ENCODE measurements around the gene IRF3. TPM values are rescaled to one million over a fixed set of nuclear protein-coding genes. Genes with fewer than 3 reads are reported as not detected.
A peak's percentile ranks its signal among the peaks of the same experiment; 100 is the strongest.

The IRF3 gene
- total and polyA plus RNA-seq, 4 experiments from 2014 or later: 64.1 to 386 (median 220) TPM

DNA sequence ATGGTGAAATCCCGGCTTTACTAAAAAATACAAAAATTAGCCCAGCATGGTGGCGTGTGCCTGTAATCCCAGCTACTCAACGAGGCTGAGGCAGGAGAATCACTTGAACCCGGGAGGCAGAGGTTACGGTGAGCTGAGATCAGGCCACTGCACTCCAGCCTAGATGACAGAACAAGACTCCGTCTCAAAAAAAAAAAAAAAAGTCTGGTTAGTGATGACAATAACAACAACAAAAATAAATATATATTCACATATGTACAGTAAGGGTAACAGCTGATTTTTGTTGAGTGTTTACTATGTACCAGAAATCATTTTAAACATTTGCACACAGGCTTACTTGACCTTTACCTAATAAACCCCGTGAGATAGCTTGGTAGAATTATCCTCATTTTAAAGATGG, 48.7 kb downstream of the IRF3 start:
- H3K36me3 ChIP-seq (ENCODE audit: insufficient read depth, low read length): peaks cover 65% of the 10 kb centered on the region
- ChIA-PET POLR2A (ENCODE audit: partially characterized antibody) (interaction anchor here (1.9 kb wide), 1 partner anchor 23 kb away, joined by 5 read pairs; no protein-coding TSS in a partner anchor), CTCF (ENCODE audit: partially characterized antibody) (no interaction called here)
- no peak overlapping the region for H3K27ac Mint-ChIP-seq
- H3K9me3 Mint-ChIP-seq: no peaks in the 10 kb centered on the region
- intact Hi-C loops (cut with micrococcal nuclease): no loop called here
- peaks cover 44 to 67% of the 10 kb centered on the region in 2 donors for H3K36me3 Mint-ChIP-seq
- no peak overlapping the region for H3K27ac ChIP-seq (ENCODE audit: low read depth, low read length)
- H3K27me3 ChIP-seq (ENCODE audit: insufficient read depth, low read length): no peaks in the 10 kb centered on the region
- H3K4me3 Mint-ChIP-seq: no peak overlapping the region
- H3K9me3 ChIP-seq (ENCODE audit: control insufficient read depth in 1 of 2, low read length in 2 of 2): no peaks in the 10 kb centered on the region
- H3K4me1 Mint-ChIP-seq: peaks cover 3 to 17% (median 11%) of the 10 kb centered on the region in 4 donors
- no peak for DNase-seq
- no peak overlapping the region for H3K4me3 ChIP-seq (ENCODE audit: low read length in 2 of 2)
- peaks cover 5% of the 10 kb centered on the region for H3K4me1 ChIP-seq (ENCODE audit: insufficient read depth, low read length)
- H3K27me3 Mint-ChIP-seq: no peaks in the 10 kb centered on the region

DNA sequence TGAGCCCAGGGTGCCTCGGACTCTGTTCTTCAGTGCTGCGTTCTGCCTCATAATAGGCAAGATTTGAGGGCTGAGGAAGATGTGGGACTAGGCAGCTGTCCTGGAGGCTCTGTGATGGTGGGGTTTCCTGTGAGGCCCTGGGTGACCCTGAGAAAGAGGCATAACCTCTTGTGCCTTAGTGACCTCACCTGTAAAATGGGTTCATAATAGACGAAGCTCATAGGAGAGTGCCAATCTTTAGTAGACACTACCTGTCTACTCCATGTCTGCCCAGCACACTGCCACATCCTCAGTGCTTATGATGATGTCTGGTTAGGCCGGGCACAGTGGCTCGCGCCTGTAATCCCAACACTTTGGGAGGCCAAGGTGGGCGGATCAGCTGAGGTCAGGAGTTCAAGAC, 49.1 kb downstream of the IRF3 start:
- ChIA-PET POLR2A (ENCODE audit: partially characterized antibody) (interaction anchor here (1.2 to 1.9 kb wide), 2 partner anchors 23 kb away, joined by 4 to 5 read pairs; no protein-coding TSS in a partner anchor), CTCF (ENCODE audit: partially characterized antibody) (no interaction called here)
- Mint-ChIP-seq H3K36me3 (peaks cover 40 to 63% of the 10 kb centered on the region in 2 donors), H3K9me3 (no peaks in the 10 kb centered on the region), H3K4me3 (no peak overlapping the region), H3K27ac (peak overlapping the region in 1 of 7 donors; percentile 12), H3K27me3 (no peaks in the 10 kb centered on the region), H3K4me1 (peaks cover 3 to 17% (median 11%) of the 10 kb centered on the region in 4 donors)
- Histone ChIP-seq H3K9me3 (ENCODE audit: control insufficient read depth in 1 of 2, low read length in 2 of 2) (no peaks in the 10 kb centered on the region), H3K27me3 (ENCODE audit: insufficient read depth, low read length) (no peaks in the 10 kb centered on the region), H3K4me1 (ENCODE audit: insufficient read depth, low read length) (peaks cover 5% of the 10 kb centered on the region), H3K4me3 (ENCODE audit: low read length in 2 of 2) (no peak overlapping the region), H3K36me3 (ENCODE audit: insufficient read depth, low read length) (peaks cover 61% of the 10 kb centered on the region), H3K27ac (ENCODE audit: low read depth, low read length) (no peak overlapping the region)
- no peak for DNase-seq
- intact Hi-C loops (cut with micrococcal nuclease): no loop called here

DNA sequence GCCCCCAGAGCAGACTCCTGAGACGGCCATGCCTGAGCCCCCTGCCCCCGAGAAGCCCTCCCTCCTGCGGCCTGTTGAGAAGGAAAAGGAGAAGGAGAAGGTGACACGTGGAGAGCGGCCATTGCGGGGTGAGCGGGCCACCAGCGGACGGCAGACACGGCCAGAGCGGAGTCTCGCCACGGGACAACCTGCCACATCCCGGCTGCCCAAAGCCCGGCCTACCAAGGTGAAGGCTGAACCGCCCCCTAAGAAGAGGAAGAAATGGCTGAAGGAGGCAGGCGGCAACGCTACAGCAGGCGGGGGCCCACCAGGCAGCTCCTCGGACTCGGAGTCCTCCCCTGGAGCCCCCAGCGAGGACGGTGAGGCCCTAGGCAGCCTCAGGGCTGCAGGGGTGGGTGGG, 49.8 kb downstream of the IRF3 start:
- Mint-ChIP-seq H3K27me3 (no peaks in the 10 kb centered on the region), H3K27ac (no peak overlapping the region), H3K36me3 (peaks cover 38 to 61% of the 10 kb centered on the region in 2 donors), H3K9me3 (no peaks in the 10 kb centered on the region), H3K4me1 (peaks cover 3 to 17% (median 11%) of the 10 kb centered on the region in 4 donors), H3K4me3 (no peak overlapping the region)
- H3K36me3 ChIP-seq (ENCODE audit: insufficient read depth, low read length): peaks cover 58% of the 10 kb centered on the region
- H3K4me3 ChIP-seq (ENCODE audit: low read length in 2 of 2): no peak overlapping the region
- intact Hi-C loops (cut with micrococcal nuclease): no loop called here
- ChIA-PET CTCF (ENCODE audit: partially characterized antibody) (interaction anchor here (0.5 kb wide), 1 partner anchor 42 kb away, joined by 3 read pairs; no protein-coding TSS in a partner anchor), POLR2A (ENCODE audit: partially characterized antibody) (interaction anchor here (1.2 kb wide), 1 partner anchor 22 kb away, joined by 4 read pairs; no protein-coding TSS in a partner anchor)
- H3K9me3 ChIP-seq (ENCODE audit: control insufficient read depth in 1 of 2, low read length in 2 of 2): no peaks in the 10 kb centered on the region
- no peak for DNase-seq
- peaks cover 5% of the 10 kb centered on the region for H3K4me1 ChIP-seq (ENCODE audit: insufficient read depth, low read length)
- no peaks in the 10 kb centered on the region for H3K27me3 ChIP-seq (ENCODE audit: insufficient read depth, low read length)
- H3K27ac ChIP-seq (ENCODE audit: low read depth, low read length): no peak overlapping the region

DNA sequence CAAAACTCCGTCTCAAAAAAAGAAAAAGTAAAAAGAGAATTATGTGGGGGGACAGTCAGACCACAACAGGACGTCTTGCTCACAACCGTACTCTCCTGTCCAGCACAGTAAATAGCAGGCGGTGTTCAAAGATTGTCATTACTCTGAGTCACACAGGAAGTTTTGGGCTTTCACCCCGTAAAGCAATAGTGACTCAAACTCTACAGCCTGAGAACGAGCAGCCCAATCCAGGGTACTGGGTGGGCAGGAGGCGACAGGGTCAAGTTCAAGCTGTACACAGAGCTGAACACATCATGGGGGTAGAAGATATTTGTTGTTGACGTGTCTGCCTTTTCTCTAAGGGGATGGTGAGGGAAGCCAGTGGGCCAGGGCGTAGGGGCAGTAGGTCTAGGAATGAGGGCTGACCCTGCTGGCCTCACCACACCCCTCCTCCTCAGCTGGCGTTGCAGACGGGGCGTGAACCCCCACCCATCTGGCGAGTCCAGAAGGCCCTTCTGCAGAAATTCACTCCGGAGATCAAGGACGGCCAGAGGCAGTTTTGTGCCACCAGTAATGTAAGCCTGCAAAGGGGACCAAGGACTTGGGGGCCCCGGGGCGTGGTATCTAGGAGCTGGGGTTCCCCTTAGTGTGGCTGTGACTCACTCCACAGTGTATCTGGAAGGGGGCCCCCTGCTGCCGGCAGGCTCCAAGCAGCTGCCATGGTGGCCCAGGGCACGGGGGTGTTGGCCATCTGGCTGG, 51.4 kb downstream of the IRF3 start:
- H3K27me3 ChIP-seq (ENCODE audit: insufficient read depth, low read length): no peaks in the 10 kb centered on the region
- H3K4me1 ChIP-seq (ENCODE audit: insufficient read depth, low read length): peaks cover 5% of the 10 kb centered on the region
- Mint-ChIP-seq H3K4me1 (peaks cover 3 to 17% (median 11%) of the 10 kb centered on the region in 4 donors), H3K9me3 (no peaks in the 10 kb centered on the region), H3K4me3 (peak overlapping the region in 1 of 8 donors; percentile 33), H3K27me3 (no peaks in the 10 kb centered on the region), H3K36me3 (peaks cover 38 to 62% of the 10 kb centered on the region in 2 donors), H3K27ac (peak overlapping the region; percentile 13 to 91 (median 70))
- H3K4me3 ChIP-seq (ENCODE audit: low read length in 2 of 2): no peak overlapping the region
- ChIA-PET CTCF (ENCODE audit: partially characterized antibody) (no interaction called here), POLR2A (ENCODE audit: partially characterized antibody) (no interaction called here)
- no peak for DNase-seq
- H3K9me3 ChIP-seq (ENCODE audit: control insufficient read depth in 1 of 2, low read length in 2 of 2): no peaks in the 10 kb centered on the region
- intact Hi-C loops (cut with micrococcal nuclease): no loop called here
- H3K27ac ChIP-seq (ENCODE audit: low read depth, low read length): no peak overlapping the region
- H3K36me3 ChIP-seq (ENCODE audit: insufficient read depth, low read length): peaks cover 52% of the 10 kb centered on the region

- Histone ChIP-seq H3K9me3 (ENCODE audit: control insufficient read depth in 1 of 2, low read length in 2 of 2) (no peaks in the 10 kb centered on the region), H3K36me3 (ENCODE audit: insufficient read depth, low read length) (peaks cover 49% of the 10 kb centered on the region), H3K4me3 (ENCODE audit: low read length in 2 of 2) (no peak overlapping the region), H3K27me3 (ENCODE audit: insufficient read depth, low read length) (no peaks in the 10 kb centered on the region), H3K27ac (ENCODE audit: low read depth, low read length) (no peak overlapping the region), H3K4me1 (ENCODE audit: insufficient read depth, low read length) (peaks cover 5% of the 10 kb centered on the region)
- ChIA-PET CTCF (ENCODE audit: partially characterized antibody) (no interaction called here), POLR2A (ENCODE audit: partially characterized antibody) (no interaction called here)
- Mint-ChIP-seq H3K27ac (peak overlapping the region in 3 of 7 donors; percentile 8 to 91 (median 52)), H3K36me3 (peaks cover 31 to 58% of the 10 kb centered on the region in 2 donors), H3K27me3 (no peaks in the 10 kb centered on the region), H3K4me1 (peaks cover 3 to 17% (median 10%) of the 10 kb centered on the region in 4 donors), H3K4me3 (no peak overlapping the region), H3K9me3 (no peaks in the 10 kb centered on the region)
- DNase-seq: no peak
- intact Hi-C loops (cut with micrococcal nuclease): loop anchor here (2.0 kb wide), 1 partner anchor 13 kb away; no protein-coding TSS in a partner anchor
These were observed 52.3 kb downstream of the IRF3 start for GRCh38 chr19:49613374-49613773.

Small RNA genes lying within 50 kb of the gene (microRNA-seq; reads per million reads assigned to microRNA genes)
- not detected for gene MIR5088 (ENCODE audit: borderline microRNAs expressed, borderline number of aligned reads, borderline replicate concordance)

Other genes with a start within 250 kb of the IRF3 start
- gene PTH2, start 242.4 kb downstream of the IRF3 start, total RNA-seq: not detected
- gene PTH2, start 242.4 kb downstream of the IRF3 start, polyA plus RNA-seq: not detected
- gene GFY, start 240.5 kb downstream of the IRF3 start, total RNA-seq: not detected
- not detected for gene GFY, start 240.5 kb downstream of the IRF3 start, polyA plus RNA-seq
- under 1 TPM; 0.15 to 0.25 TPM for gene SLC17A7, start 224.3 kb downstream of the IRF3 start, total RNA-seq
- gene SLC17A7, start 224.3 kb downstream of the IRF3 start, polyA plus RNA-seq: not detected
- gene PIH1D1, start 214.0 kb downstream of the IRF3 start, total RNA-seq: 100 to 1,000 TPM; 178 to 186 TPM
- 100 to 1,000 TPM in 1 of 2 donors, 10 to 100 TPM in 1; 87.2 to 124 TPM for gene PIH1D1, start 214.0 kb downstream of the IRF3 start, polyA plus RNA-seq
- 10 to 100 TPM; 31.6 to 32.6 TPM for gene ALDH16A1, start 212.6 kb downstream of the IRF3 start, total RNA-seq
- gene ALDH16A1, start 212.6 kb downstream of the IRF3 start, polyA plus RNA-seq: 10 to 100 TPM; 28.4 to 40.1 TPM
- 100 to 1,000 TPM; 114 to 115 TPM for gene FLT3LG, start 191.6 kb downstream of the IRF3 start, total RNA-seq
- gene FLT3LG, start 191.6 kb downstream of the IRF3 start, polyA plus RNA-seq: 100 to 1,000 TPM; 145 to 252 TPM
- 1,000 to 10,000 TPM; 5,517 to 5,661 TPM for gene RPL13A, start 178.2 kb downstream of the IRF3 start, total RNA-seq
- 1,000 to 10,000 TPM; 1,827 to 3,046 TPM for gene RPL13A, start 178.2 kb downstream of the IRF3 start, polyA plus RNA-seq
- 1,000 to 10,000 TPM; 3,135 to 3,272 TPM for gene RPS11, start 169.4 kb downstream of the IRF3 start, total RNA-seq
- gene RPS11, start 169.4 kb downstream of the IRF3 start, polyA plus RNA-seq: 1,000 to 10,000 TPM; 1,691 to 2,012 TPM
- 10 to 100 TPM; 21.9 to 25.8 TPM for gene FCGRT, start 153.2 kb downstream of the IRF3 start, total RNA-seq
- 10 to 100 TPM; 40.2 to 42.5 TPM for gene FCGRT, start 153.2 kb downstream of the IRF3 start, polyA plus RNA-seq
- 1 to 10 TPM; 2.4 to 2.5 TPM for gene RCN3, start 137.9 kb downstream of the IRF3 start, total RNA-seq
- 1 to 10 TPM; 1.2 to 1.5 TPM for gene RCN3, start 137.9 kb downstream of the IRF3 start, polyA plus RNA-seq
- gene NOSIP, start 85.3 kb downstream of the IRF3 start, total RNA-seq: 100 to 1,000 TPM; 177 to 191 TPM
- 100 to 1,000 TPM; 650 to 674 TPM for gene NOSIP, start 85.3 kb downstream of the IRF3 start, polyA plus RNA-seq
- 1 to 10 TPM; 1.0 to 1.7 TPM for gene PRRG2, start 84.5 kb downstream of the IRF3 start, total RNA-seq
- gene PRRG2, start 84.5 kb downstream of the IRF3 start, polyA plus RNA-seq: under 1 TPM in 1 of 2 donors, not detected in 1; 0.34 TPM
- 10 to 100 TPM; 64.6 to 65.1 TPM for gene PRR12, start 74.7 kb downstream of the IRF3 start, total RNA-seq
- gene PRR12, start 74.7 kb downstream of the IRF3 start, polyA plus RNA-seq: 1 to 10 TPM in 1 of 2 donors, not detected in 1; 1.2 TPM
- 10 to 100 TPM; 12.0 to 13.4 TPM for gene RRAS, start 25.7 kb downstream of the IRF3 start, total RNA-seq
- gene RRAS, start 25.7 kb downstream of the IRF3 start, polyA plus RNA-seq: 10 to 100 TPM; 28.0 to 32.1 TPM
- gene SCAF1, start 23.6 kb downstream of the IRF3 start, total RNA-seq: 10 to 100 TPM; 60.5 to 62.7 TPM
- 1 to 10 TPM in 1 of 2 donors, not detected in 1; 4.0 TPM for gene SCAF1, start 23.6 kb downstream of the IRF3 start, polyA plus RNA-seq
- 10 to 100 TPM; 21.9 to 22.1 TPM for gene BCL2L12, start 76 bp upstream of the IRF3 start, total RNA-seq
- gene BCL2L12, start 76 bp upstream of the IRF3 start, polyA plus RNA-seq: 10 to 100 TPM; 16.3 to 17.2 TPM
- gene PRMT1, start 11.4 kb upstream of the IRF3 start, total RNA-seq: 10 to 100 TPM; 76.6 to 92.9 TPM
- 100 to 1,000 TPM; 140 to 213 TPM for gene PRMT1, start 11.4 kb upstream of the IRF3 start, polyA plus RNA-seq
- gene ADM5, start 23.7 kb upstream of the IRF3 start, total RNA-seq: 1 to 10 TPM; 4.0 to 4.4 TPM
- gene ADM5, start 23.7 kb upstream of the IRF3 start, polyA plus RNA-seq: under 1 TPM in 1 of 2 donors, not detected in 1; 0.24 TPM
- 1 to 10 TPM in 1 of 2 experiments, under 1 TPM in 1; 0.64 to 1.5 TPM for gene CPT1C, start 25.3 kb upstream of the IRF3 start, total RNA-seq
- gene CPT1C, start 25.3 kb upstream of the IRF3 start, polyA plus RNA-seq: under 1 TPM; 0.24 to 0.57 TPM
- gene TSKS, start 97.4 kb upstream of the IRF3 start, total RNA-seq: 1 to 10 TPM in 1 of 2 experiments, under 1 TPM in 1; 0.90 to 1.1 TPM
- gene TSKS, start 97.4 kb upstream of the IRF3 start, polyA plus RNA-seq: under 1 TPM; 0.16 to 0.56 TPM
- gene AP2A1, start 101.1 kb upstream of the IRF3 start, total RNA-seq: 10 to 100 TPM; 55.5 to 56.2 TPM
- 1 to 10 TPM; 2.6 to 9.5 TPM for gene AP2A1, start 101.1 kb upstream of the IRF3 start, polyA plus RNA-seq
- 10 to 100 TPM; 22.4 to 24.1 TPM for gene FUZ, start 147.4 kb upstream of the IRF3 start, total RNA-seq
- 1 to 10 TPM; 4.9 to 7.4 TPM for gene FUZ, start 147.4 kb upstream of the IRF3 start, polyA plus RNA-seq
- 10 to 100 TPM; 41.8 to 48.8 TPM for gene MED25, start 152.4 kb upstream of the IRF3 start, total RNA-seq
- gene MED25, start 152.4 kb upstream of the IRF3 start, polyA plus RNA-seq: 10 to 100 TPM; 10.7 to 22.9 TPM
- gene PTOV1, start 185.3 kb upstream of the IRF3 start, total RNA-seq: 100 to 1,000 TPM; 150 to 156 TPM
- 10 to 100 TPM; 40.7 to 57.9 TPM for gene PTOV1, start 185.3 kb upstream of the IRF3 start, polyA plus RNA-seq
- 100 to 1,000 TPM; 171 to 192 TPM for gene PNKP, start 201.7 kb upstream of the IRF3 start, total RNA-seq
- 10 to 100 TPM; 28.9 to 33.9 TPM for gene PNKP, start 201.7 kb upstream of the IRF3 start, polyA plus RNA-seq
- gene AKT1S1, start 211.5 kb upstream of the IRF3 start, total RNA-seq: 10 to 100 TPM; 19.7 to 20.2 TPM
- gene AKT1S1, start 211.5 kb upstream of the IRF3 start, polyA plus RNA-seq: 1 to 10 TPM; 2.5 to 4.8 TPM
- 100 to 1,000 TPM; 101 TPM for gene TBC1D17, start 211.8 kb upstream of the IRF3 start, total RNA-seq
- 10 to 100 TPM in 1 of 2 donors, 1 to 10 TPM in 1; 6.0 to 14.9 TPM for gene TBC1D17, start 211.8 kb upstream of the IRF3 start, polyA plus RNA-seq
- gene IL4I1, start 231.0 kb upstream of the IRF3 start, total RNA-seq: 1 to 10 TPM; 2.6 to 3.4 TPM
- gene IL4I1, start 231.0 kb upstream of the IRF3 start, polyA plus RNA-seq: 10 to 100 TPM in 1 of 2 donors, 1 to 10 TPM in 1; 9.4 to 10.4 TPM

Data from CD4-positive, alpha-beta memory T cell (primary cell).